ENCODE results near the gene LSM7. TPM values are rescaled to one million over a fixed set of nuclear protein-coding genes. Genes with fewer than 3 reads are reported as not detected.
A peak's percentile ranks its signal among the peaks of the same experiment; 100 is the strongest.

LSM7 gene
- total RNA-seq, 3 donors from 2014 or later: 275 to 313 (median 307) TPM

GRCh38 chr19:2326699-2327360, 1.6 kb downstream of the LSM7 start:
- no peak for DNase-seq
- peaks cover 19% of the 10 kb centered on the region for H3K36me3 Mint-ChIP-seq (ENCODE audit: insufficient read depth)
- no peaks in the 10 kb centered on the region for H3K27me3 Mint-ChIP-seq (ENCODE audit: low read depth)
- no peaks in the 10 kb centered on the region for H3K9me3 Mint-ChIP-seq
- peak overlapping the region; percentile 100 for H3K4me3 Mint-ChIP-seq
- ATAC-seq: no peak
- H3K4me1 Mint-ChIP-seq (ENCODE audit: low read depth): peaks cover 56% of the 10 kb centered on the region

GRCh38 chr19:2325281-2326046, 2.9 kb downstream of the LSM7 start:
- no peaks in the 10 kb centered on the region for H3K9me3 Mint-ChIP-seq
- ATAC-seq (no peak), DNase-seq (no peak)
- peaks cover 43% of the 10 kb centered on the region for H3K4me1 Mint-ChIP-seq (ENCODE audit: low read depth)
- H3K4me3 Mint-ChIP-seq: peak overlapping the region; percentile 53
- peaks cover 19% of the 10 kb centered on the region for H3K36me3 Mint-ChIP-seq (ENCODE audit: insufficient read depth)
- no peaks in the 10 kb centered on the region for H3K27me3 Mint-ChIP-seq (ENCODE audit: low read depth)

GRCh38 chr19:2324220-2324948, 4.0 kb downstream of the LSM7 start:
- no peaks in the 10 kb centered on the region for H3K9me3 Mint-ChIP-seq
- peaks cover 34% of the 10 kb centered on the region for H3K4me1 Mint-ChIP-seq (ENCODE audit: low read depth)
- DNase-seq: no peak
- H3K36me3 Mint-ChIP-seq (ENCODE audit: insufficient read depth): peaks cover 19% of the 10 kb centered on the region
- no peak for ATAC-seq
- no peak overlapping the region for H3K4me3 Mint-ChIP-seq
- no peaks in the 10 kb centered on the region for H3K27me3 Mint-ChIP-seq (ENCODE audit: low read depth)

- H3K27me3 Mint-ChIP-seq (ENCODE audit: low read depth): no peaks in the 10 kb centered on the region
Measured at GRCh38 chr19:2323707-2324106, 4.7 kb downstream of the LSM7 start.

GRCh38 chr19:2321565-2322283, 6.7 kb downstream of the LSM7 start:
- Mint-ChIP-seq H3K9me3 (no peaks in the 10 kb centered on the region), H3K4me1 (ENCODE audit: low read depth) (peaks cover 18% of the 10 kb centered on the region), H3K36me3 (ENCODE audit: insufficient read depth) (peaks cover 11% of the 10 kb centered on the region), H3K27me3 (ENCODE audit: low read depth) (no peaks in the 10 kb centered on the region), H3K4me3 (no peak overlapping the region)
- ATAC-seq: no peak
- no peak for DNase-seq

More at GRCh38 chr19:2323707-2324106, 4.7 kb downstream of the LSM7 start:
- Mint-ChIP-seq H3K36me3 (ENCODE audit: insufficient read depth) (peaks cover 19% of the 10 kb centered on the region), H3K4me1 (ENCODE audit: low read depth) (peaks cover 31% of the 10 kb centered on the region), H3K4me3 (no peak overlapping the region), H3K9me3 (no peaks in the 10 kb centered on the region)
- ATAC-seq: no peak
- DNase-seq: no peak

- Mint-ChIP-seq H3K27me3 (ENCODE audit: low read depth) (peaks cover under 1% of the 10 kb centered on the region), H3K4me3 (no peak overlapping the region), H3K36me3 (ENCODE audit: insufficient read depth) (peaks cover 10% of the 10 kb centered on the region), H3K9me3 (no peaks in the 10 kb centered on the region), H3K4me1 (ENCODE audit: low read depth) (peaks cover 12% of the 10 kb centered on the region)
- ATAC-seq: no peak
- no peak for DNase-seq
Measured at GRCh38 chr19:2320939-2321338, 7.4 kb downstream of the LSM7 start.

- DNase-seq (no peak), ATAC-seq (no peak)
- peaks cover 4% of the 10 kb centered on the region for H3K4me1 Mint-ChIP-seq (ENCODE audit: low read depth)
- H3K9me3 Mint-ChIP-seq: peaks cover 5% of the 10 kb centered on the region
- H3K27me3 Mint-ChIP-seq (ENCODE audit: low read depth): peaks cover 5% of the 10 kb centered on the region
- H3K4me3 Mint-ChIP-seq: no peak overlapping the region
- H3K36me3 Mint-ChIP-seq (ENCODE audit: insufficient read depth): peaks cover 2% of the 10 kb centered on the region
Measured at GRCh38 chr19:2320049-2320448, 8.3 kb downstream of the LSM7 start.

- Mint-ChIP-seq H3K4me3 (no peak overlapping the region), H3K36me3 (ENCODE audit: insufficient read depth) (peaks cover 2% of the 10 kb centered on the region), H3K27me3 (ENCODE audit: low read depth) (peaks cover 9% of the 10 kb centered on the region), H3K4me1 (ENCODE audit: low read depth) (peaks cover 3% of the 10 kb centered on the region), H3K9me3 (peaks cover 9% of the 10 kb centered on the region)
- no peak for ATAC-seq
- DNase-seq: no peak
Measured at GRCh38 chr19:2319551-2319950, 8.8 kb downstream of the LSM7 start.

GRCh38 chr19:2318923-2319322, 9.5 kb downstream of the LSM7 start:
- ATAC-seq: no peak
- Mint-ChIP-seq H3K27me3 (ENCODE audit: low read depth) (peaks cover 12% of the 10 kb centered on the region), H3K9me3 (peaks cover 9% of the 10 kb centered on the region), H3K4me1 (ENCODE audit: low read depth) (no peaks in the 10 kb centered on the region), H3K4me3 (no peak overlapping the region), H3K36me3 (ENCODE audit: insufficient read depth) (no peaks in the 10 kb centered on the region)
- no peak for DNase-seq

GRCh38 chr19:2317756-2318155, 10.6 kb downstream of the LSM7 start:
- no peak for ATAC-seq
- no peak for DNase-seq
- Mint-ChIP-seq H3K36me3 (ENCODE audit: insufficient read depth) (no peaks in the 10 kb centered on the region), H3K4me1 (ENCODE audit: low read depth) (no peaks in the 10 kb centered on the region), H3K27me3 (ENCODE audit: low read depth) (peaks cover 22% of the 10 kb centered on the region), H3K4me3 (no peak overlapping the region), H3K9me3 (peaks cover 9% of the 10 kb centered on the region)

GRCh38 chr19:2317300-2317699, 11.1 kb downstream of the LSM7 start:
- Mint-ChIP-seq H3K27me3 (ENCODE audit: low read depth) (peaks cover 23% of the 10 kb centered on the region), H3K9me3 (peaks cover 9% of the 10 kb centered on the region), H3K4me3 (no peak overlapping the region), H3K36me3 (ENCODE audit: insufficient read depth) (no peaks in the 10 kb centered on the region), H3K4me1 (ENCODE audit: low read depth) (no peaks in the 10 kb centered on the region)
- ATAC-seq (no peak), DNase-seq (no peak)

- Mint-ChIP-seq H3K27me3 (ENCODE audit: low read depth) (peaks cover 27% of the 10 kb centered on the region), H3K4me1 (ENCODE audit: low read depth) (no peaks in the 10 kb centered on the region), H3K9me3 (peaks cover 9% of the 10 kb centered on the region), H3K36me3 (ENCODE audit: insufficient read depth) (no peaks in the 10 kb centered on the region), H3K4me3 (no peak overlapping the region)
- DNase-seq (no peak), ATAC-seq (peak in 1 of 2 donors; percentile 51)
Measured at GRCh38 chr19:2315818-2316353, 12.5 kb downstream of the LSM7 start.

- H3K4me1 Mint-ChIP-seq (ENCODE audit: low read depth): no peaks in the 10 kb centered on the region
- ATAC-seq: no peak
- H3K27me3 Mint-ChIP-seq (ENCODE audit: low read depth): peaks cover 33% of the 10 kb centered on the region
- no peak overlapping the region for H3K4me3 Mint-ChIP-seq
- H3K36me3 Mint-ChIP-seq (ENCODE audit: insufficient read depth): no peaks in the 10 kb centered on the region
- peaks cover 9% of the 10 kb centered on the region for H3K9me3 Mint-ChIP-seq
- DNase-seq: no peak
Measured at GRCh38 chr19:2315121-2315817, 13.1 kb downstream of the LSM7 start.

All from activated T-cell treated with anti-CD3 and anti-CD28 coated beads, Interleukin-2, amount 50 U/mL, for 4 hours (primary cell).